Kasumi-1 (cell line): ENCODE measurements around the gene IL18R1.

ENCODE experiments used
- DNase-seq, 2 experiments: peaks; one replicate each; lab custom pipeline; 2025; lab: John Stamatoyannopoulos, UW

IL18R1 gene

GRCh38 chr2:102433973-102434654 is 78.5 kb downstream of the IL18R1 start:
- no peak for DNase-seq

GRCh38 chr2:102434655-102435381 is 79.2 kb downstream of the IL18R1 start:
- no peak for DNase-seq

GRCh38 chr2:102435741-102436140 is 80.1 kb downstream of the IL18R1 start:
- no peak for DNase-seq

- peak; percentile 9 to 21 for DNase-seq
Measured at GRCh38 chr2:102436323-102436722, 80.7 kb downstream of the IL18R1 start.

- no peak for DNase-seq
Measured at GRCh38 chr2:102437122-102437521, 81.5 kb downstream of the IL18R1 start.

GRCh38 chr2:102438111-102438510 is 82.5 kb downstream of the IL18R1 start:
- no peak for DNase-seq

GRCh38 chr2:102438578-102438977 is 83.0 kb downstream of the IL18R1 start:
- no peak for DNase-seq

GRCh38 chr2:102439065-102439695 is 83.6 kb downstream of the IL18R1 start:
- DNase-seq, result no peak

- peak; percentile 60 to 62 for DNase-seq
Measured at GRCh38 chr2:102442967-102443828, 87.6 kb downstream of the IL18R1 start.

GRCh38 chr2:102444233-102444632 is 88.6 kb downstream of the IL18R1 start:
- DNase-seq, result no peak

- DNase-seq, result no peak
Measured at GRCh38 chr2:102446936-102447335, 91.3 kb downstream of the IL18R1 start.
